ENCODE measurements around the gene CLDN34.

Gene CLDN34

GRCh38 chrX:10017872-10018271 lies 50.7 kb downstream of the CLDN34 start:
- DNase-seq = no peak

All from CD4-positive, alpha-beta T cell treated with Interleukin-15 for 1 hour (primary cell).